SU-DHL-6 (cell line): Measurements from ENCODE around the gene SCN4B.

Experiments used
- H2AFZ ChIP-seq: fragments of 200-600 bp; sonication (generic); 2 replicates; pipeline ENCODE4 v1.6.1; 2014; ENCODE audit warnings: low read depth, mild to moderate bottlenecking, moderate library complexity, mixed read lengths, antibody characterized with exemption, low read length; ENCODE audit not compliant: severe bottlenecking
- H3F3A ChIP-seq: fragments of 200-600 bp; shearing (Covaris generic); 2 replicates; pipeline ENCODE4 v1.6.0; 2016; ENCODE audit warnings: antibody characterized with exemption, mild to moderate bottlenecking; ENCODE audit not compliant: insufficient read depth
- H3K27ac ChIP-seq: fragments of 200-600 bp; sonication (generic); 2 replicates; pipeline ENCODE4 v1.5.1; 2016; ENCODE audit warnings: low read depth, mild to moderate bottlenecking, low read length, moderate library complexity, mixed read lengths
- H3K27me3 ChIP-seq: fragments of 200-600 bp; sonication (generic), shearing (Covaris generic); 2 replicates; pipeline ENCODE4 v1.6.0; 2014; ENCODE audit warnings: mild to moderate bottlenecking, low read length
- H3K36me3 ChIP-seq: fragments of 200-600 bp; sonication (generic); 2 replicates; pipeline ENCODE4 v1.6.1; 2014; ENCODE audit warnings: mild to moderate bottlenecking, low read length, mixed read lengths
- H3K4me2 ChIP-seq: fragments of 300-600, 200-600 bp; shearing (Covaris generic), sonication (generic); 2 replicates; pipeline ENCODE4 v1.6.0; 2014; ENCODE audit warnings: low read length, low read depth, mild to moderate bottlenecking; ENCODE audit not compliant: poor library complexity, severe bottlenecking
- H3K4me3 ChIP-seq: fragments of 200-600 bp; sonication (generic); 2 replicates; pipeline ENCODE4 v1.5.1; 2014; ENCODE audit warnings: antibody characterized with exemption, low read length, mild to moderate bottlenecking, mixed read lengths; ENCODE audit not compliant: insufficient read depth, poor library complexity, severe bottlenecking
- H3K79me2 ChIP-seq: fragments of 200-600 bp; sonication (generic); 2 replicates; pipeline ENCODE4 v1.6.1; 2014; ENCODE audit warnings: mild to moderate bottlenecking, low read length, moderate library complexity; ENCODE audit not compliant: insufficient read depth
- H3K9ac ChIP-seq: fragments of 200-600 bp; sonication (generic); 2 replicates; pipeline ENCODE4 v1.7.0; 2014; ENCODE audit warnings: mild to moderate bottlenecking, low read length
- H3K9me2 ChIP-seq: fragments of 200-600 bp; sonication (generic); replicated peaks from 2 replicates; pipeline ENCODE4 v1.6.1; 2014; ENCODE audit warnings: low read length; ENCODE audit not compliant: insufficient read depth
- H3K9me3 ChIP-seq: fragments of 200-600 bp; sonication (generic); 2 replicates; pipeline ENCODE4 v1.6.1; 2014; ENCODE audit warnings: low read length, mixed read lengths; ENCODE audit not compliant: insufficient read depth
- H4K20me1 ChIP-seq: fragments of 200-600 bp; sonication (generic); 2 replicates; pipeline ENCODE4 v1.6.1; 2014; ENCODE audit warnings: low read depth, mild to moderate bottlenecking, antibody characterized with exemption, low read length, moderate library complexity, mixed read lengths
- CTCF ChIP-seq: fragments of 200-600 bp; sonication (generic); IDR thresholded peaks from one replicate; pipeline ENCODE4 v1.5.1; 2017; ENCODE audit warnings: antibody characterized with exemption, mild to moderate bottlenecking, low read length, moderate library complexity; ENCODE audit not compliant: insufficient read depth, poor library complexity, severe bottlenecking
- EZH2phosphoT487 ChIP-seq: fragments of 200-600 bp; sonication (generic), shearing (Covaris generic); conservative IDR thresholded peaks from 2 replicates; pipeline ENCODE4 v1.6.1; 2018; ENCODE audit warnings: mild to moderate bottlenecking, antibody characterized with exemption, low read length, moderate library complexity, mixed read lengths

SCN4B gene

DNA sequence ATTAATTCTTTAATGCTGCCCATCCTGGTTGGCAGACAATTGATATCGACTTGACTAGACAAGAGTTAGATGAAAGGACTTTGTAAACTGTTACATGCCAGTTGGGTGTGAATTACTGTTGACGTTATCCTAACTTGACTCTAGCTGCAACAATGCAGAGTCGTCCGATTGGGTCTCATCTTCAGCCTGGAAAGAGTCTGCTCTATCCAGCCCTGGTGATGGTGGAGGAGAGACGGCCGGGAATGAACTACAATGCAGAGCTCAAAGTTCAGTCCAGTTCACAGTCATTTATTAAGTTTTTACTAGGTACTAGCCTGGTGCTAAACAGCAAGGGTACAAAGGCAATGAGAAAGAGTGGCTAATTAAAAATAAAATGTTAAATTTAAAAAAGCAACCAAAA lies 60.9 kb downstream of the SCN4B start:
- no peak for TF ChIP-seq EZH2phosphoT487
- no peak for TF ChIP-seq CTCF
- no peak overlapping the region for H3K4me2 ChIP-seq
- no peaks in the 10 kb centered on the region for H4K20me1 ChIP-seq
- no peaks in the 10 kb centered on the region for H3F3A ChIP-seq
- no peak overlapping the region for H3K4me3 ChIP-seq
- no peaks in the 10 kb centered on the region for H3K27me3 ChIP-seq
- H3K79me2 ChIP-seq: no peaks in the 10 kb centered on the region
- H3K9me2 ChIP-seq: no peaks in the 10 kb centered on the region
- H3K9me3 ChIP-seq: peaks cover 15% of the 10 kb centered on the region; the same call in 1 of the 2 replicates
- no peak overlapping the region for H2AFZ ChIP-seq
- H3K27ac ChIP-seq: no peak overlapping the region
- no peak overlapping the region for H3K9ac ChIP-seq
- H3K36me3 ChIP-seq: no peaks in the 10 kb centered on the region

DNA sequence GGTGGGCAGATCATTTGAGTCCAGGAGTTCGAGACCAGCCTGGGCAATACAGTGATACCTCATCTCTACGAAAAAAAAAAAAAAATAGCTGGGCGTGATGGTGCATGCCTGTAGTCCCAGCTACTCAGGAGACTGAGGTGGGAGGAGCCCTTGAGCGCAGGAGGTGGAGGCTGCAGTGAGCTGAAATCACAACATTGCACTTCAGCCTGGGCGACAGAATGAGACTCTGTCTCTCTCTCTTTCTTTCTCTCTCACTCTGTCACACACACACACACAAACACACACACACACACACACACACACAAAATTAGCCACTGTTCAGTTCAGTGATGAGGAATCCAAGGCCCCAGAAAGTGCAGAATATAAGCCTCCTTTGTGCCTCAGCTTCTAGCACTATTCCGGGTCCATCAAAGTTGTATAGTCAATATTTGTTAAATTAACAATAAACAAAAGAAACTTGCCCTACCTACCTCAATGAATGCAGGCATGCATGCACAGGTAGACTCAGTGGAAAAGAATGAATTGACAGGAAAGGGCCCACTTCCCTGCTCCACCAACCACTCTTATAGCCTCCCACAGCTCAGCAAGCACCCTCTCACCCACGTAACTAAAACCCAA lies 62.0 kb downstream of the SCN4B start:
- Histone ChIP-seq H3K36me3 (no peaks in the 10 kb centered on the region), H3K9ac (no peak overlapping the region), H3K27me3 (no peaks in the 10 kb centered on the region), H3K4me2 (no peak overlapping the region), H3K79me2 (no peaks in the 10 kb centered on the region), H3K27ac (no peak overlapping the region), H3K9me3 (peaks cover 16% of the 10 kb centered on the region; the same call in 1 of the 2 replicates), H3F3A (no peaks in the 10 kb centered on the region), H3K9me2 (no peaks in the 10 kb centered on the region), H2AFZ (no peak overlapping the region), H4K20me1 (no peaks in the 10 kb centered on the region), H3K4me3 (no peak overlapping the region)
- TF ChIP-seq CTCF (no peak), EZH2phosphoT487 (no peak)

DNA sequence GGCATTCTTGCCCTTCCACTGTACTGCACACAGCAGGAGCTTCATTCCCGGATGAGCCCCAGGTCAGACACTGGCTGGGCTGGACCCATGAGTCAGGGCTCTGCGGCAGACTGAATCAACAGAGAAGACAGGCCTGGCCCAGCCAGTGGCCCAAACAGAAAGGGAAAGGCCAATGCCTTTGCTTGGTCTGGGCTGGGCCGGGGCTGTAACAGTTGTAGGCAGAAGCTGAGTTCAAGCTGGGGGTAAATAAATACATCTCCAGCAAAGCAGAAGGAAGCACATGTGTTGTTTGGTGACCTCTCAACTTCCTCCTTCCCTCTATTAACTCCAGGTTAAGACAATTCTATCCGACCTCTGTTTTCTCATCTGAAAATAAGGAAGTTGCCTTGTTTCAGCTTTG lies 64.1 kb downstream of the SCN4B start:
- Histone ChIP-seq H3K27ac (no peak overlapping the region), H3K27me3 (no peaks in the 10 kb centered on the region), H3K9me2 (no peaks in the 10 kb centered on the region), H2AFZ (no peak overlapping the region), H3F3A (no peaks in the 10 kb centered on the region), H3K4me3 (no peak overlapping the region), H3K9ac (no peak overlapping the region), H4K20me1 (no peaks in the 10 kb centered on the region), H3K9me3 (peaks cover 16% of the 10 kb centered on the region; the same call in 1 of the 2 replicates), H3K36me3 (no peaks in the 10 kb centered on the region), H3K79me2 (no peaks in the 10 kb centered on the region), H3K4me2 (no peak overlapping the region)
- TF ChIP-seq EZH2phosphoT487: no peak
- no peak for TF ChIP-seq CTCF
